Endometrial microvascular endothelial cells (primary cell): ENCODE data around the gene E2F7. TPM values are rescaled to one million over a fixed set of nuclear protein-coding genes. Genes with fewer than 3 reads are reported as not detected.

ENCODE experiments used
- in situ Hi-C: cut with HindIII; loops from 2 replicates; pipeline ENCODE4 v1.10.0; 2017; ENCODE audit warnings: low sequenced_read_pairs, low pct_unique_long_range_greater_than_20kb; ENCODE audit errors: inconsistent ontology term
- total RNA-seq: library from RNA; depleted of rRNA; stranded (reverse); fragments of >200 nt; gene quantifications from one replicate; pipeline ENCODE4 v1.2.3, GENCODE V29; 2015; ENCODE audit errors: inconsistent ontology term

E2F7 gene
- total RNA-seq, 1 donor from 2014 or later, result 30.6 TPM

DNA sequence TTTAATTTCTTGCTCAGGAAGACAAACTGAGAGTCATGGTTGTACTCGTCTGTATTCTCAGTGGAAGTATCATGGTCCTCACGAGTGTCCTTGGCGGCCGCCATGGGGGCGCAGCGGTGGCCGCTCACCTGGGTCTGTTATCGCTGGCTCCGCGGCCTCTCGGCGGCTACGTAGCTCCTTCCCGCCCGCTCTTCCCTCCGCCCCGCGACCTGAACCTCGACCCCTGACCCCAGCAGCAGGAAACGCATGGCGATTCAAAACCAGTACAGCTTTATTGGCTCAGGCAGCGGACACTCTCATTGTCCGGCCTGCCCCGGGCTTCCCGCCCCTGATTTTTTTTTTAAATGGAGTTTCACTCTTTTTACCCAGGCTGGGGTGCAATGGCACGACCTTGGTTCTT is 80.8 kb downstream of the E2F7 start:
- in situ Hi-C loops, result no loop called here

DNA sequence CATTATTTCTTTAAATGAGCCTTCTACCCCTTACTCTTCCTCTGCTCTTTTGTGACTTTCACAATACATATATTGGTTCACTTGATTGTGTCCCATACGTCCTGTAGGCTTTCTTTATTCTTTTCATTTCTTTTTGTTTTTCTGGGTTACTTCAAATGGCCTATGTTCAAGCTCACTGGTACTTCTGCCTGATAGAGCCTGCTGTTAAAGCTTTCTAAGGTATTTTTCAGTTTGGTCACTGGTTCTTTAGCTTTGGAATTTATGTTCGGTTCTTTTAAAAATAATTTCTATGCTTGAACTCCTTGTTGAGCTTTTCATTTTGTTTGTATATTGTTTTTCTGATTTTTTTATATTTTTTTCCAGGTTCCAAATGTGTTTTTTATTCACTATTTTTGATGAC is 81.9 kb downstream of the E2F7 start:
- in situ Hi-C loops, result no loop called here

DNA sequence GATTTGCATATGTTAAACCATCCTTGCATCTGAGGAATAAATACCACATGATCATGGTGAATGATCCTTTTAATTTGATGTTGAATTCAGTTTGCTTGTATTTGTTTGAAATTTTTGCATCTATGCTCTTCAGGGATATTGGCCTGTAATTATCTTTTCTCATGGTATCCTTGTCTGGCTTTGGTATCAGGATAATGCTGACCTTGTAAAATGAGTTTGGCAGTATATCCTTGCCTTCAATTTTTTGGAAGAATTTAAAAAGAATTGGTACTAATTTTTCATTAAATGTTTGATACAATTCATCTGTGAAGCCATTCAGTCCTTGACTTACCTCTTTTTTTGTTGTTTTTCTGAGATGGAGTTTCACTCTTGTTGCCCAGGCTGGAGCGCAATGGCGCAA is 85.2 kb downstream of the E2F7 start:
- in situ Hi-C loops, result no loop called here

DNA sequence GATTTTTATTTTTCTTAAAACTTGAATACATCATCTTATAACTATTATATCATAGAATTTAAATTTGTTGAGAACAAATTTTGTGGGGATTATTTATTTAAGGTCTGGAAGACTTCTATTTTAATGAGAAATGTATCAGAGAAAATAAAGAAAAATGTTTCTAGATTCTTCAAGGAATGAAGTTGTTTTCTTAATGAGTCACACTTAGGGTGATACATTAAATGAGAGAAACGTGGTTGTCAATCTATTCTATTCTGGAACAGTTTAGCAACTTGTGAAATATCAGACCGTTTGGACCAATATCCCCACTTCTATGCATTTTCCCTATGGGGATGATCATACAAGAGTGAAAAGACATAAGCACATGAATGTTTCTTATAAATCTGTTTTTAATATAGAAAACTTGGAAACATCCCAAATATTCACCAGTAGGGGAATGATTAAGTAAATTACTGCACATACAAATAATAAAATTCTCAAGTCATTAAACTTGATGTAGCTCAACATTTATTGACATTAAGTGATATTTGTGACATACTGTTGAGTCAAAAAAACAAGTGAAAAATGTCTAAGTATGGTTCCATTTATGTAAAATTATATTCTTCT is 88.5 kb downstream of the E2F7 start:
- in situ Hi-C loops, result no loop called here

Other genes starting within 250 kb of the E2F7 start
- gene CSRP2, start 186.6 kb downstream of the E2F7 start, total RNA-seq, result 3.0 TPM